22Rv1 (cell line): ENCODE data around the gene ZNF106.

Experiments used
- H3K27ac ChIP-seq: fragments of 450-650 bp; 2 replicates; pipeline ENCODE4 v1.5.1; 2017
- ZFX ChIP-seq: fragments of 450-650 bp; IDR thresholded peaks from 2 replicates; pipeline ENCODE4 v1.6.1; 2017; ENCODE audit warnings: antibody characterized with exemption, borderline replicate concordance
- TF ChIP-seq, protein P1 (sequence below): fragments of 450-650 bp; IDR thresholded peaks from 2 replicates; pipeline ENCODE4 v1.5.1; 2017; ENCODE audit warnings: mild to moderate bottlenecking

The ZNF106 gene

DNA sequence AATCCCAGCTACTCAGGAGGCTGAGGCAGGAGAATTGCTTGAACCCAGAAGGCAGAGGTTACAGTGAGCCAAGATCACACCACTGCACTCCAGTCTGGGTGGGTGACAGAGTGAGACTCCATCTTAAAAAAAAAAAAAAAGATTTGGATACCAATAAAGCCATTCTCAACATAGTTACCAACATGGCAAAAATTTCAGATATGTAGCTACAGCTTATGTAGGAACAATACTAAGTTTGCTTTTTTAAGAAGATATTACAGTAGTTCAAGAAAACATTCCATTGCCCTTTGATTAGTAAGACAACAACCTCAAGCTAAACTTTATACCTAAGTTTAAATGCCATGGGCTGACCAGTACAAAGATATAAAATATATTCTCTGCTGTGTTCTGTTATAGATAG lies 34.4 kb downstream of the ZNF106 start:
- TF ChIP-seq, protein P1, sequence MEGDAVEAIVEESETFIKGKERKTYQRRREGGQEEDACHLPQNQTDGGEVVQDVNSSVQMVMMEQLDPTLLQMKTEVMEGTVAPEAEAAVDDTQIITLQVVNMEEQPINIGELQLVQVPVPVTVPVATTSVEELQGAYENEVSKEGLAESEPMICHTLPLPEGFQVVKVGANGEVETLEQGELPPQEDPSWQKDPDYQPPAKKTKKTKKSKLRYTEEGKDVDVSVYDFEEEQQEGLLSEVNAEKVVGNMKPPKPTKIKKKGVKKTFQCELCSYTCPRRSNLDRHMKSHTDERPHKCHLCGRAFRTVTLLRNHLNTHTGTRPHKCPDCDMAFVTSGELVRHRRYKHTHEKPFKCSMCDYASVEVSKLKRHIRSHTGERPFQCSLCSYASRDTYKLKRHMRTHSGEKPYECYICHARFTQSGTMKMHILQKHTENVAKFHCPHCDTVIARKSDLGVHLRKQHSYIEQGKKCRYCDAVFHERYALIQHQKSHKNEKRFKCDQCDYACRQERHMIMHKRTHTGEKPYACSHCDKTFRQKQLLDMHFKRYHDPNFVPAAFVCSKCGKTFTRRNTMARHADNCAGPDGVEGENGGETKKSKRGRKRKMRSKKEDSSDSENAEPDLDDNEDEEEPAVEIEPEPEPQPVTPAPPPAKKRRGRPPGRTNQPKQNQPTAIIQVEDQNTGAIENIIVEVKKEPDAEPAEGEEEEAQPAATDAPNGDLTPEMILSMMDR = no peak
- TF ChIP-seq ZFX = no peak
- H3K27ac ChIP-seq = no peak overlapping the region

DNA sequence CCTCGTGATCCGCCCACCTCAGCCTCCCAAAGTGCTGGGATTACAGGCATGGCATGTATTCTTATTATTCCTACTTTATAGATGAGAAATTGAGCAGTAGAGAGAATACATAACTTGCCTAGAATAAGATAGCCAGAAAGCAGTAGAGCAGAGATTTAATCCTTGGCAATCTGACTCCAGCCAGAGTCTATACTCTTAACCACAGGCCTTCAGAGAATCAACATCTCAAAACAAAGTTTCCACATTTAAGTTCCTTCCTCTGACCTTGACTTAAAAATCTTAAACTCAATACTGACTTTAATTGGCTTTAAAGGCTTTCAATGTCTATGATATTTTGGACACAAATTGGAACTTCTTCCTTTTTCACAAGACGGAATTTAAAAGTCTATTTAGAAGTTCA lies 37.1 kb downstream of the ZNF106 start:
- TF ChIP-seq, protein P1 = no peak
- TF ChIP-seq ZFX = no peak
- H3K27ac ChIP-seq = no peak overlapping the region

DNA sequence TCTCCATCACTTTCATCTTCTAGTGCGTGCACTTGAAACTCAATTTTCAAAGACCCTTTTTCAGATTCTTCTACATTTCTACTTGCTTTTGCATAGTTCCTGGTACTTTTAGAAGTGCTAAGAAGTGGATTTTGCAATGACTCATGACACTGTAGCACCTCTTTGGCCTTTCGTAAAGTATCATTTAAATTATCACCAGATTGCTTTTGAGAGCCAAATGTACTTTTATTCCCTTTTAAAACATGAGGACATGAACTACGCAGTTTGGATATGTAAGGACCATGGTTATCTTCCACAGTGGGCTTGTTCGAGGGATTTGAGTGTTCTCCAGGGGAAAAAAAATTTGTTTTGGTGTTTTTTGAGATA lies 40.5 kb downstream of the ZNF106 start:
- H3K27ac ChIP-seq = no peak overlapping the region
- TF ChIP-seq, protein P1 = no peak

DNA sequence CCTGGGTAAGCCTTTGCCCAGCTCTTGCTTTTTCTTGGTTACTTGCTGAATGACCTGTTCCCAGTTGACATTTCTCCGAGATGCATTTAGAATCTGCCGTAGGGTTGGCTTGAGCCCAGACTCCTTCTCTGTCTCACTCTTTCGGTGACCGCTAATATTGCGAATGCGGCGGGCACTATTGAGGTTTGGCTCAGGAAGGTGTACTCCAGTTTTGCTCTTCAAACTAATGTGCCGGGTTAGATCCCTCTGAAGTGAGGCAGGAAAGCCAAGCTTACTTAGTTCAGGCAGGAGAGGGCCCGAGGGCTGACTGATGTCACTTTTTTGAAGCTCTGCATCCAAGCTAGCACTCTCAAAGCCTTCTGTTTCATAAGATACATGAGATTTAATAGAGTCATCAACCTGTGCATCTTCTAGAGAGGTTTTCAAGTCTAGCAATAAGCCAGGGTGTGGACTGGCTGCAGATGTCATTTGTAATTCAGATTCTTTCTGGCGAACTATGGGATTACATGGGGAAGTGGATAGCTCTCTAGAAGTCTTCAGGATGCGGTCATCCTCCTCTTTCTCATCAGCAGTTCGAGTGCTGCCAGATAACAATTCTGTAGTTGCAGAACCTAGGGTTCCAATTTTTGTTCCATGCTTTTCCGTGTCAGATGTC lies 41.0 kb downstream of the ZNF106 start:
- no peak for TF ChIP-seq ZFX
- TF ChIP-seq, protein P1 = no peak
- no peak overlapping the region for H3K27ac ChIP-seq

DNA sequence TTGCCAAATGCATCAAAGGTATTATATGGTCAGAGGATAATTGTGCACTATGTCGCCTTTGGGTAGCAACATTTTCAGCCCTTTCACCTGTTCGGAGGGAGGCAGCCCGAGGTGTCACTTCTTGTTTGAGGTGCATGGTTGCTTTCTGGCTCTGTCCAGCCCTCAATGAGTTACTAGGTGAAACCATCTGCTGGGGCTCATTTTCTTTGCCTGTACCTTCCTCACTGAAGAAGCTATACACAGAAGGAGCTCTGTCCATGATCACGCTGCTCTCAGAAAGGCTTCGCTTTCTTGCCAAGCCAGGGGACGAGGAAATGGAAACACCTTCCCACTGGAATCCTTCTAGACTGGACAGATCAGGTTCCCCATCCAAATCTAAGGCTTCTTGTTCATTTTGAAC lies 42.7 kb downstream of the ZNF106 start:
- no peak overlapping the region for H3K27ac ChIP-seq
- no peak for TF ChIP-seq ZFX

DNA sequence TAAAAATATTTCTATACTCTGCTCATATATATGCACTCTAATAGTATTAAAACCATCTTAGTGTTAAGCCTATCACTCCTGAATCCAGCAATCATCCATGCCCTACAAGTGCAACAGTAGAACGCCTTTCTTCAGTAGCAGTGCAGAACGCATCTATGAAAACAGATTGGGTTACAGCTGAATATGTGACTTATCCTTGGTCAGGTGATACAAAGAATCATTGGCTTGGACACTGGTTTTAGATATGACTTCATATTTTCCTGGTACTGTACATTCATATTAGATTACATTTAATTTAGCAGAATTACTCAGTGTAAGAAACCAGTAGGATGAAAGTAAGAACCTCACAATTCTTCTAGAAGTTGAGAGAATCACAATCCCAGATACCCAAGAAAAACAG lies 43.3 kb downstream of the ZNF106 start:
- no peak for TF ChIP-seq ZFX
- TF ChIP-seq, protein P1 = no peak

DNA sequence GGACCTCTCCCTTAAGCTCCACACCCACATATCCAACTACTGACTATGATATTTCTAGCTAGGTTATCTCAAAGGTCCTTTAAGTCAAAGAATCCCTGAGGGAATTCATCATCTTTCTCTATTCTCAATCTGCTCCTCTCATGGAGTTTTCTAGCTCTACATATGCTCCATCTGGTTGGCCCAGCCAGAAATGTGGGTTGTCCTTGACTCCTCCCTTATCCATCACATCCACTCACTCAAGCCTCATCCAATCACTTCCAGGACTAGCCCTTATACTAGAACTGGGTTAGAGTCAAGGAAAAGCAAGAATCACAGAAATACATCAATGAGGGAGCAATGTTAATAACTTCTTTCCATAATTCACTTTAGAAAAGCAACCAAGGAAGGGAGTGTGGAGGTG lies 45.4 kb downstream of the ZNF106 start:
- H3K27ac ChIP-seq = no peak overlapping the region
- TF ChIP-seq ZFX = no peak
- TF ChIP-seq, protein P1 = no peak

More for the DNA sequence above, 43.3 kb downstream of the ZNF106 start:
- H3K27ac ChIP-seq = no peak overlapping the region

DNA sequence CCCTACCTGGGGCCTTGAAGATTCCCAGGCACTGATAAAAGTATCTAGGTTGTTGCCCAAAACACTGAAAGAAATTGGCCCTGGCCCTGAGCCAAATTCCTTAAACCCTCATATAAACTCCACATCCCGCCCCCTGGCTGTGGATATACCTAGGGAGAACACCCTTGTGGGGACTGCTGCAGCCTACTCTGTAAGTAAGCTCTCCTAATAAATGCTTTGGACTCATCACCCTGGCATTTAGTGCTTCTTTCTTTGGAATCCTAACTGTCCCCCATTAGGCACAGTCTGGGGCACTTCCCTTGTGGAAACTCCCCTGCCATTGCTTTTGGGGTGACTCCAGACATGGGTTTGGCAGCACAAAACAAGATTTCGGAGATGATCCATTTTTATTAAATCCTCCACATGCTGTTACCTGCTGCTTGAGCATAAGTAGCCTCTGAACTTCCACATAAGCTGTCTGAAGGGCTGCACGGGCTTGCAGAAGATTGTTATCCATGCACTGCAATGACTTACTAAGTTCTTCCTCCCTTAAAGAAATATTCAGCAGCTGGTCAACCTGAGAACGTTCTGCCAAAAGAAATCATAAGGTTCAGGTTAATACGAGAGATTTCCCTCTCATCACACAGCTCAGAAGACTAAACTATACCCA lies 46.4 kb downstream of the ZNF106 start:
- no peak overlapping the region for H3K27ac ChIP-seq
- no peak for TF ChIP-seq ZFX
- TF ChIP-seq, protein P1 = no peak
